ENCODE results near the gene COL6A2. TPM values are rescaled to one million over a fixed set of nuclear protein-coding genes. Genes with fewer than 3 reads are reported as not detected.
"Not testable (repeated sequence)": the region's sequence is repeated elsewhere in the genome, so short reads cannot be mapped to it uniquely, and the experiment has no call there.

COL6A2 gene
- polyA plus RNA-seq, 2 of the 4 experiments (the other 2 are of a cell fraction) = 2.3 to 13.1 TPM

- DNase-seq (ENCODE audit: low read depth in 1 of 2, low spot score in 1 of 2) (no peak), ATAC-seq (no peak), FAIRE-seq (no peak)
- CTCF ChIA-PET = no interaction called here
- POLR2A ChIA-PET = no interaction called here
- Histone ChIP-seq H3K4me1 (0 out of 3 replicates have a peak, but pooled peaks cover 4% of the 10 kb centered on the region), H3K27ac (no peak overlapping the region), H3K4me2 (no peak overlapping the region), H3K9me3 (no peaks in the 10 kb centered on the region), H3K4me3 (no peak overlapping the region)
- TF ChIP-seq RFX5 (IDR thresholded peaks at IDR 0.05) = no peak
These were observed 67.2 kb downstream of the COL6A2 start for GRCh38 chr21:46165098-46165497.

GRCh38 chr21:46168238-46168637 is 70.3 kb downstream of the COL6A2 start:
- ChIA-PET POLR2A (no interaction called here), CTCF (no interaction called here)
- no peaks in the 10 kb centered on the region for H3K9me3 ChIP-seq
- H3K4me1 ChIP-seq = no peaks in the 10 kb centered on the region
- no peak overlapping the region for H3K27ac ChIP-seq
- WGBS (ENCODE audit: missing lambda C conversion rate) = 58% methylated on average over 4 of the region's 14 CpGs
- TF ChIP-seq ZC3H11A (IDR thresholded peaks at IDR 0.05) = no peak
- TF ChIP-seq NR3C1 (IDR thresholded peaks at IDR 0.05) = no peak
- TF ChIP-seq CTCF (IDR thresholded peaks at IDR 0.05) = no peak
- no peak for TF ChIP-seq HOXB5 (CRISPR knock-in tag; IDR thresholded peaks at IDR 0.05)
- no peak for TF ChIP-seq HOXB13 (CRISPR knock-in tag; IDR thresholded peaks at IDR 0.05; ENCODE audit: low read depth)
- no peak for TF ChIP-seq EHMT2 (IDR thresholded peaks at IDR 0.05; ENCODE audit: low read depth)
- no peak for TF ChIP-seq ZSCAN20 (CRISPR knock-in tag; IDR thresholded peaks at IDR 0.05)
- ATAC-seq = no peak
- no peak for DNase-seq (ENCODE audit: low read depth in 1 of 2, low spot score in 1 of 2)
- H3K4me2 ChIP-seq = no peak overlapping the region
- no peak for FAIRE-seq
- no peak overlapping the region for H3K4me3 ChIP-seq

GRCh38 chr21:46168659-46169386 is 70.9 kb downstream of the COL6A2 start:
- FAIRE-seq = no peak

GRCh38 chr21:46170436-46171193 is 72.7 kb downstream of the COL6A2 start:
- H3K9me3 ChIP-seq; POLR2A ChIA-PET; H3K4me3 ChIP-seq; H3K4me2 ChIP-seq; ATAC-seq; CTCF ChIA-PET; DNase-seq (ENCODE audit: low read depth in 1 of 2, low spot score in 1 of 2); FAIRE-seq; H3K27ac ChIP-seq; H3K4me1 ChIP-seq: not testable (repeated sequence)
- 88% methylated on average over 1 of the region's 1 CpG for WGBS (ENCODE audit: missing lambda C conversion rate)

More at GRCh38 chr21:46168659-46169386, 70.9 kb downstream of the COL6A2 start:
- TF ChIP-seq CTCF (IDR thresholded peaks at IDR 0.05) (no peak), KDM5A (IDR thresholded peaks at IDR 0.05) (no peak), E2F6 (IDR thresholded peaks at IDR 0.05; ENCODE audit: borderline replicate concordance, low read depth) (no peak), MAX (IDR thresholded peaks at IDR 0.05) (no peak), JUNB (IDR thresholded peaks at IDR 0.05) (no peak), ZSCAN20 (CRISPR knock-in tag; IDR thresholded peaks at IDR 0.05) (no peak), JUN (IDR thresholded peaks at IDR 0.05) (no peak), ATOH8 (CRISPR knock-in tag; IDR thresholded peaks at IDR 0.05; ENCODE audit: low read depth) (no peak), PHF8 (IDR thresholded peaks at IDR 0.05; ENCODE audit: borderline replicate concordance, low read depth) (no peak), MYC (IDR thresholded peaks at IDR 0.05; ENCODE audit: borderline replicate concordance, low read length) (no peak), SMC3 (IDR thresholded peaks at IDR 0.05) (no peak)
- ChIA-PET POLR2A (no interaction called here), CTCF (no interaction called here)
- DNase-seq (ENCODE audit: low read depth in 1 of 2, low spot score in 1 of 2) (no peak), ATAC-seq (peak; percentile 25 to 72; a peak in 4 of 6 replicates)
- H3K4me1 ChIP-seq = no peaks in the 10 kb centered on the region
- no peaks in the 10 kb centered on the region for H3K9me3 ChIP-seq
- 23% methylated on average over 8 of the region's 8 CpGs for WGBS (ENCODE audit: missing lambda C conversion rate)
- no peak overlapping the region for H3K27ac ChIP-seq
- no peak overlapping the region for H3K4me2 ChIP-seq
- no peak overlapping the region for H3K4me3 ChIP-seq

All from A549 (cell line).